HG02798 (cell line): ENCODE measurements around the gene PLA1A.
"Not testable (repeated sequence)": the region's sequence is repeated elsewhere in the genome, so short reads cannot be mapped to it uniquely, and the experiment has no call there.

Experiments
- ATAC-seq: cut with Tn5 transposase; IDR thresholded peaks from one replicate; pipeline ENCODE4 v1.9.1; 2021; ENCODE audit warnings: mild to moderate bottlenecking; ENCODE audit not compliant: unreplicated experiment, poor library complexity

Gene PLA1A

DNA sequence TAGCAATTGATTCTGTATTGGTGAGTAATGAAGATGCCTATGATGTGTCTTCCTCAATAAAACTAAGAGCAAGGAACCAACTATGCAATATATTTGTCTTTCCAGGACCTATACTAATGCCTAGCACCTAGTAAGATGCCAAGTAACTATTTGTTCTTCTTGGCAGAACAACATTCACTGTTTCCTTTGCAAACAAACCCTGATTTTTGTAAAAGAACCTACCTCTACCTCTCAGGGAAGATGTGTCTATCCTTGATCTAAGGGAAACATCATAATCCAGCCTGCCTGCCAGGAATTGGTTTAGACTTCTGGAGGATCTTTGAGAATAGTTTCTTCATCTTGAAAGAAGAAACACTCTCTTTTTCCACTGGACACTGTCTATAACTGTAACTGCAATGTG, 22.2 kb upstream of the PLA1A start:
- ATAC-seq: no peak

- peak; percentile 71 for ATAC-seq
Measured at GRCh38 chr3:119579366-119580066, 18.2 kb upstream of the PLA1A start, which contains the start of gene ADPRH. ADPRH (plus strand) TSS chr3:119579492; CDS start chr3:119582170, 2,678 bp downstream.

DNA sequence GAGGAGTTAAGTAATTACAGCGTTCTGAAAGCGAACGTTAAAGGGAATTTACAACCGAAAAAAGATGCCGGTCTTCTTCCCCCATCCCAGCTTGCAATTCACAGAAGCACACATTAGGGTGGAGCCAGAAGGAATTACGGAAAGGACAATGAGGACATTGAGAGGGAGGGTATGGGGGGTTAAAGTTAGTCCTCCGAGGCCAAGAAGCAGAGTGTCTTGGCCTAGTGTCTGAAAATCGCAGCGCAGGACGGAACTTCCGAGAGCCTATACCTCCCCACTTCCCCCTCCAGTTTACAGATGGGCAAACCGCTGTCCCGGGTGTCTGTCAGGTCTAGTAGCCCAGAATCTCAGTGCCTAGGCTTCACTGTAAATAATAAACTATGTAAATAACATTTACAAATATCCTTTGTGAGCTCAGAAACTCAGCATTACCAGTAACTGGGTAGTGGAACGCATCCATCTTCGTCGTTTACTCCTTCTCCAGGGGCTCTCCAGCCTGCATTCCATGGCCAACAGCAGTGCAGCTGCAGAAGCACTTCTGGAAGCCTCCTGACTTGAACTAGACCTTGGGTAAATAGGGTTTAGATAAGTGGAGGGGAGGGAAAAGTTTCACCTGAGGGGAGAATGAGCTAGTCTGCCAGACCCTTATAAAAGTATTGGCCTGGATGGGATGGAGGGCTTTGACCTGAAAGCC, 17.5 kb upstream of the PLA1A start:
- ATAC-seq: peak; percentile 73

GRCh38 chr3:119582178-119582577, 15.5 kb upstream of the PLA1A start:
- ATAC-seq: peak; percentile 58

DNA sequence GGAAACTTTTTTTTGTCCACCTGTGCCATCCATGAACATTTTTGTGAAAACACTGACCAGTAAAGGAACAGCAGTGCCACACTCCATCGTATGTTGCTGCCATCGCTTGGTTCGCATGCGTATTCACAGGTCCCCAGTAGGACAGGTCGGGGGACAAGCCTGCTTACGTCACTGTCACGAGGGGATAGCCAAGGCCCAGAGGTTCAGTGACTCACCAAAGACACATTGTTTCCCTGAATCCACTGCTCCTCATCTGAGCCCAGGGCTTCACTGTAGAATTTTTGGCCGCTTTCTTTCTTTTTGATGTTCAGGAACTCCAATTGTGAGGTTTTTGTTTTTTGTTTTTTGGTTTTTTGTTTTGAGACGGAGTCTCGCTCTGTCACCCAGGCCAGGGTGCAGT, 12.5 kb upstream of the PLA1A start:
- no peak for ATAC-seq

- no peak for ATAC-seq
Measured at GRCh38 chr3:119585856-119586570, 11.7 kb upstream of the PLA1A start.

DNA sequence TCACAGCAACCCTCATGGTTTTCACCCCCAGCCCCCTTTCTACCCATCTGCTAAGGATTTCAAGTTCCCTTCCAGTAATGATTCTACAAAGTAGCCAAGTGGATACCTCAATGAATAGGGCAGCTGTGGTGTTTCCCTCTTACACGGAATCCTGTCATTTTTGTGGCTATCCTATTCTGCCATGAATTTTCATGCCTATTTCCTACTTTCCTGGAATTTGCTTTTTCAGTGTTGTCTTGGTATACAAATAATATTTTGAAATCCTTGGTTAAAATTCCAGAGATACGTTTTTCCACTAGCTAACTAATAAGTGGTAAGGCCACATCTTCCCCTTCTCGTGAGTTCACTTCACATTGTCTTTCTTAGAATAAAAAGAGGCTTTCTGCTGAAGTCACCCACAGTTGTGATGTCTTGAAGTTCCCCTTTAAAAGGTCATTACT, 10.9 kb upstream of the PLA1A start:
- no peak for ATAC-seq

GRCh38 chr3:119588112-119588511, 9.6 kb upstream of the PLA1A start:
- ATAC-seq: peak; percentile 61

DNA sequence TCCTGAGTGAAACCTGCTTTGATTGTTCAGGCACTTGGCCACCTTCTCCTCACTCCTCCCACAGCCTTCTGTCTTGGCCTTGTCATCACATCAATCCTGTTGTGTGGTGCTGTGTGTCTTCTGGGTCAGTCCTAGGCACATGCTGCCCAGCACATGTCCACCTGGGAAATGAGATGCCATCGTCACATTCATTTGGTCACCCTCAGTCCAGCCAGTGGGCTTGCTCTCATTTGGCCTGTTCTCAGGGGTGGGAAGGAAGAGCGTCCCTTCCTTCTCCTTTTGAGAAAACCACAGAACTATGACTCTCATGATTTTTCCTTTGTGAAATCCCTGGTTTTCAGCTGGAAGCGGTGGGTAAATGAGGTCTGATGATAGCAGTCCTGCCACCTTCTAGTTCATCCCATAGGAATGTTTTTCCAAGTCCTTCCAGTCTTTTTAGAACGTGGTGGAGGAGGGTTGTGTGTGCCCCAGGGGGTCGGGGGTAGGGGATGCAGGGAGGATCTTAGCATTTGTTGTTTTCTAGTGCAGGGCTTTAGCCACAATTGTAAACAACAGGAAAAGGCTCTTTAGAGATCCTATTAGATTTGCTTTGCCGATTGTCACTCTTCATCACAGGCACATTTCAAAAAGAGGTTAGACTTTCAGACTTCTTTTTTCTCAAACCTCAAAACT, 8.4 kb upstream of the PLA1A start:
- no peak for ATAC-seq

GRCh38 chr3:119590706-119591105, 7.0 kb upstream of the PLA1A start:
- ATAC-seq: no peak

DNA sequence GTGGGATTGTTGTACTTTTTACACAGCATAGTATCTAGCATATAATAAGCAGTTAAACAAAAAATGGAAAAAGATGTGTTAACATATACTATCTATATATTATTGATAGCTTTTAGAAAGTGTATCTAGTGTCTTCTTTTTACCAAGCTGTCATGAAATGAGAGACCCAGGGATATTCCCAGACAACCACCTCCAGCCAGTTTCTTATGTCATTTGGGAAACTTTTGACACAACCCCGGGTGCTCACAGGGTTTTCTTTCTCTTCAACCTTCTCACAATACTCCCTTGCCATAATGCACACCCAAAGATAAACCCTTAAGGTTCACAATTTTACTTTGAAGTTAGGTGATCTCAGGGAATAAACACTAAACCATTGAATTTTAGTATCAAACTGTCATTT, 4.8 kb upstream of the PLA1A start:
- ATAC-seq: no peak

GRCh38 chr3:119594066-119594465, 3.6 kb upstream of the PLA1A start:
- no peak for ATAC-seq

DNA sequence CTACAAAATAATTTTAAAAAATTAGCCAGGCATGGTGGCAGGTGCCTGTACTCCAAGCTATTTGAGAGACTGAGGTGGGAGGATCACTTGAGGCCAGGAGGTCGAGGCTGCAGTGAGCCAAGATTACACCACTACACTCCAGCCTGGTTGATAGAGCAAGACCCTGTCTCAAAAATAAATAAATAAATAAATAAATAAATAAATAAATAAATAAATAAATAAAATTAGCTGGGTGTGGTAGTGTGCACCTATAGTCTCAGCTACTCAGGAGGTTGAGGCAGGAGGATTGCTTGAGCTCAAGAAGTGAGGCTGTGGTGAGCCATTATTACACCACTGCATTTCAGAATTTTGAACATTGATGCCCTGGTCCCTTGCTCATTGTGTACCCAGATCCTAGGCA, 2.8 kb upstream of the PLA1A start:
- not testable (repeated sequence) for ATAC-seq

DNA sequence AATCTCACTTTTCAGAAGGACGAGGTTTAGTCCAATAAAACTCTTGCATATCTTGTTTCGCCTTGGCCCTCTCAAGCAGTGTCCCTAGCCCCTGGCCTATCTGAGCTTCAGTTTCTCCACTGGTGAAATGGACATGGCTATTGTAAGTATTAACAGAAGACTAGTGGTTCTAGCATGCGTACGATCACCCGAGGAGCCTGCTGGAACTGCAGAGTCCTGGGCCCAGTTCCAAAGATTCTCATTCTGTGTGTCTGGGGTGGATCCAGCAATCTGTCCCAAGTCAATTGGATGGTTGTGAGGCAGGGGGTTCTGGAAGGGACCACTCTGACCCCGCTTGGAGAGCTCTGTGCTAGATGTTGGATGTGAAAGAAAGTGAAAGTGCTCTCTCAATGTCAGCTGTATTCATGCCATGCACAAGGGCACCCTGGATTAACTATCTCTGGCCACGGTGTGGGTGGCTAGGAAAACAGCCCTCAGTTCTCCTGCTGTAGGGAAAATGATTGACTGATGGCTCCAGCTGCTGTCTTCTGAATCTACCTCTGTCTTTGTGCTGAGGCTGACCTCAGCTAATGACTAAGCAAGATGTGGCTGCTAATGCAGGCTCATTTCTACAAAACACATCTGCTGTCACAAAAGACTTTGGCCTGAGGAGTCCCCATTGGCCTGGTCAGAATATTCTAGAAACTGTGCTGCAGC, 1.9 kb upstream of the PLA1A start:
- no peak for ATAC-seq

DNA sequence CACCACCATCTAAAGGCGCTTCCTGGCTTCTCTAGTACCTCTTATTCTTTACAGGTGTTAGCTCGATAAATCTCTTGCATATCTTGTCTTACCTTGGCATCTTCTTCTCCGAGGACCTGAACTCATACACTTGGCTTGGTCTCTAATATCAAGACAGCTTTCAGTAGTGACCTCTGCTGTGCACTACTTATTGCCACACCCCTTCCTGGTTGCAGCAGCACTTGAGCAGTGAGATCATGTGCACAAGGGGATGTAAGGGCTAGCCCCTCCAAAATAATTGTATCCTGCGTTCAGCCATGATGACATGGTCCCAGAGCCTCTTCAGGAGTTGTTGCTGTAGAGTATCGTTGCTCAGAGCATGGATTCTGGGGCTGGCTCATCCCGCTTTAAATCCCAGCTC, 1.3 kb upstream of the PLA1A start:
- ATAC-seq: no peak

- ATAC-seq: peak; percentile 48
Measured at GRCh38 chr3:119598410-119599098, 869 bp downstream of the PLA1A start.

DNA sequence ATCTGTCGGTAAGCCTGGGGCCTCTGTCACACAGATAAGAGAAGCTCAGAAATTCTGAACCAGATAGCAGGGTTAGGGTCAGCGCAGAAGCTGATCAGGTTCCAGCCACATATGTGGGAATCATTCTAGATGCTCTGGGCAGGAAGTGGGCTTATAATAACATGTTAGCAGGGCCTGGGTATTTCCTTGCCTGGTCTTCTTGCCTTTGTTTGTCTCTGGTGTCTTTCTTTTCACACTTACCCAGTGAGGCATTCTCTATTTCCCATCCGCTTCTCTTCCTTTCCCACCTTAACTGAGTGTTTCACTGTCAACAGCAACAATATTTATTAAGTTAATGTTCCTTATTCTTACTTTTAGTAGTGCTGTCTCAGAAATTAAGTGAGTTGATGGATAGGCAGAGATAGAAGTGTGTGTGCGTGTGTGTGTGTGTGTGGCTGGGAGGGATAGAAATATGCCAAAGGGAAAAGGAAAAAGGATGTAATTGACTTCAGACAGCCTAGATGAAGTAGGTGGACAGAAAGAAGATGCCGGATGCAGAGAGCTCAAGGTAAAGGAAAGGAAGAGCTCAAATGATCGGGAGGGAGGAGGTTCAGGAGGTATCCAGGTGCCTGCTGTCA, 2.0 kb downstream of the PLA1A start:
- ATAC-seq: no peak

DNA sequence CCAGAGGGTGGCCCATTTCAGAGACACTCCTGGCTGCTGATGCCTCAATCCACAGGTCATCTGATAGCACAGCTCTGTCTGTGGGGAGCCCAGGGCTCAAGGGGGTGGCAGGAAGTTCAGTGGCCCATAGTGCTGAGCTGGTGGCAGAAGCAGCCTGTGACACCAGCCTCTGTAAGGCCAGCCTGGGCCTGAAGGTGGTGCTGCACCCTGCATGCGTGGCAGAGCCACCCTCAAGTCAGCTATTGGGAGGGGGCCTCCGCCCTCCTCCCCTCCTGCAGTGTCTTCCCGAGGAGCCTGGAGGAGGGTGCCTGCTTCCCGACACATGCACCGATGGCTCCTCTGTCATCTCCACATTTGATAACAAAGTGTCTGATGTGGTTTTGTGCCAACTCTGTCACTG, 3.0 kb downstream of the PLA1A start:
- ATAC-seq: peak; percentile 73

GRCh38 chr3:119601154-119601553, 3.5 kb downstream of the PLA1A start:
- ATAC-seq: peak; percentile 20
